NCI-H774 (cell line): ENCODE measurements around the gene BNIP2.

ENCODE experiments used
- DNase-seq: peaks from one replicate; lab custom pipeline; 2025; lab: John Stamatoyannopoulos, UW

The BNIP2 gene

DNA sequence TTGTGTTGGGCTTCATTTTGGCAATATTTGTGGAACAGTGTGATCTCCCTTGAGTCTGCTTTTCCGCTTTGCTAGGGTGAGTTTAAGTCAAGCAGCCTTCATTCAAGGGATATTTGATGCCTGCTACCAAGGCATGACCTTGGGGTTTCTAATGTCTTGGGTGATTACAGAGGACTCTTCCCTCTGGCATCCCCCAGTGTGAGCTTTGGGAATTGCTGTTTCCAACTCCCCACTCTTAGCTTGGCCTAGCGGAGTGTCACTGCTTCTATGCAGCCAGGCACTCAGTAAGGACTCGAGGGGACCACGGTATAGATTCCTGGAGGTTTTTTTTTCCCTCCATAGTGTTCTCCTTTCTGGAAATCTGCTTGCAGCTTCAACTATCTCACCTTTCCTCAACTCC is 56.4 kb downstream of the BNIP2 start:
- DNase-seq: no peak

DNA sequence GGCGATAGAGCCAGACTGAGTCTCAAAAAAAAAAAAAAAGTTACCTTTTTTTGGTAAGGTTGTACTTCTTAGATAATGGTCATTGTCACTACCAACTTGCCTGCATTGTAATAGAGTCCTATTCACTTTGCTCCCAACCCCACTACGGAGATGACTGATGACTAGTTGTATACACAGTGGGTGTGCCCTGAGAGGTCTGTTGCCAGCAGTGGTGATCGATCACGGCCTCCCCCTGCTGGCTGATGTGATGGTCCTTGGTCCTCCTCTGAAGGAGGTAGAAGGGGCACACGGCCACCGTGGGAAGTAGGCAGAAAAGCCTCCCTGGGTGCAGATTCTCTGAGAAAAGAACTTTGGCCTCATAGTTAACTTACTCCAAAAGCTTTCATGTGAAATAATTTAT is 66.8 kb downstream of the BNIP2 start:
- no peak for DNase-seq

DNA sequence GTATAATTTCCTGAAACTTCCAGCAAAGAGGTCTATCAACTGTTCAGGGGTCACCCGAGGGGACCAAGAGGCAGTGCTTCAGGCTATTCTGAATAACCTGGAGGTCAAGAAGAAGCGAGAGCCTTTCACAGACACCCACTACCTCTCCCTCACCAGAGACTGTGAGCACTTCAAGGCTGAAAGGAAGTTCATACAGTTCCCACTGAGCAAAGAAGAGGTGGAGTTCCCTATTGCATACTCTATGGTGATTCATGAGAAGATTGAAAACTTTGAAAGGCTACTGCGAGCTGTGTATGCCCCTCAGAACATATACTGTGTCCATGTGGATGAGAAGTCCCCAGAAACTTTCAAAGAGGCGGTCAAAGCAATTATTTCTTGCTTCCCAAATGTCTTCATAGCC is 70.7 kb downstream of the BNIP2 start:
- no peak for DNase-seq

DNA sequence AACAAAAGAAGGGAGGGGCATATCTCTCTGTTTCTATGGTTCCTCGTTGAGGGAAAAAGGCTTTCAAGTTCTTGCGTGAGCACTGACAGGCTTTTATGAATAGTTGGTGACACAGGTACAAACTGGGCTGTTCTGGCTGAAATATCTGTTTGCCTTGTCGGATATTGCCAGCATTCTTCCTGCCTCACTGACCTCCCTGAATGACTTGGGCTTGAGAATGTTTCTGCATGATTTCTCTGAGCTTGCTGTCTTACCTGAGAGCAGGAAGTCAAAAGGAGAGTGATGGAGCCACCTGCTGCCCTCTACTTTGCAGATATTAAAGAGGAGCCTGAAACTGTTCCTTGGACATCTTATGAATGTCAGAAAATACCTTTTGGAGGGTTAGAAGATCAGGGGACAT is 72.7 kb downstream of the BNIP2 start:
- DNase-seq: peak; percentile 15

DNA sequence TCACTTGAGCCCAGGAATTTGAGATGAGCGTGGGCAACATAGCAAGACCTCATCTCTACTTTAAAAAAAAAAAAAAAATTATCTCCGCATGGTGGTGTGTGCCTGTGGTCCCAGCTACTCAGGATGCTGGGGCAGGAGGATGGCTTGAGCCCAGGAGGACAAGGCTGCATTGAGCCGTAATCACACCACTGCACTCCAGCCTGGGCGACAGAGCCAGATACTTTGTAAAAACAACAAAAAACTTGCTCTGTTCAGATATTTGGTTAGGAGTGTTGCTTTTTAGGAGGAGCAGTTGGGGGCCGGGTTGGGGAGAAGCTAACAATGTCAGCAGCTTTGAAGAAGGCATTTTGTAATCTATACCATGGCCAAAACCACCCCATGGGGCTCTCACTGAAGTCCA is 73.5 kb downstream of the BNIP2 start:
- DNase-seq: no peak

DNA sequence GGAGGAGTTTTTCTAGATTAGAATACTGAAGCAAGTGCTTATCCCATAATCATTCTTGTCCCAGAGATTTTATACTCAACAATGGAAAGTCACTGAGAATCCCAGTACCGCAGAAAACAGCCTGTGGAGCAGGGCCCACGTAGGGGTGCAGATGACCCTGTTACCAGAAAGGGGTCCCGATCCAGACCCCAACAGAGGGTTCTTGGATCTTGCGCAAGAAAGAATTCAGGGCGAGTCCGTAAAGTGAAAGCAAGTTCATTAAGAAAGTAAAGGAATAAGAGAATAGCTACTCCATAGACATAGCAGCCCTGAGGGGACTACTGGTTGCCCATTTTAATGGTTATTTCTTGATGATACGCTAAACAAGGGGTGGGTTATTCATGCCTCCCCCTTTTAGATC is 75.0 kb downstream of the BNIP2 start:
- DNase-seq: no peak

DNA sequence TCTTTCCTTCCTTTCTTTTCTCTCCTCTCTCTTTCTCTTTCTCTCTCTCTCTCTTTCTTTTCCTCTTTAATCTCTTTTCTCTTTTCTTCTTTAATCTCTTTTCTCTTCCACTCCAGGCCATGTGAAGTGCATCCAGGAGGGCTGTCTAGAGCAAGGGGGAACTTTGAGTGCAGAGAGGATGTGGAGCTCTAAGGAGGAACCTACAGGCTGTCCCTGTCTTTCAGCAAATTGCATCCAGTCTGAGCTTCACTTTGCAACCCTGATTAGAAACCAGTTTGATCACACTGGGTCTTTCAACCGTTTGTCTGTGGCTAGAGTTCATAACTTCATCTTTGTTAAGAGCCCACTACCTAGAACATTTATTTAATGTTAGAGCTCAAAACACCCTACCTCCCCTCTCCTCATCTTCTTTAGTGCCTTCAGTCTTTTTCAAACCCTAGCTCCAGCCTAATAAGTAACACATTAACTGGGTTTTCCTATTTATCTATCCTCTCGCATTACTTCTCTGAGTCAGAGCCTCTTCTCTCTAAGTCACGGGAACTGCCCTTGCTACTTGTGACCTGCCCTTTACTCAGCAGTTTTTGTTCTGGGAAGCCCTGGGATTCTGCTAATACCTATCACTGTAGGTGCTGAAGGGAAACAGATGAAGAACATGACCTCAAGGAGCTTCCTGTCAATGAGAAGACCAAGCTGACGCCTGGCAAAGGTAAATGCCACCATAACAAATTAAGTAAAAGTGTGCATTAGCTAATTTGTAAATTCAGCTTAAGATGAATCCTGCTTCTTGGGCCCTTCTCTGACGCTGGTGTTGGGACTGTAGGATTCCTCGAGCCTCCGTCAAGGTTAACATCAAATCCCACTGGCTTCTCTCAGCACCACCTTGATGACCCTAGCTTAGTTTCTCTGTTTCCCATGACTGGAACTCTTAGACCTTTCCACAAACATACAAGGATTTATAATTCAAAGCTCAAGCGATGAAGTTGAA is 77.6 kb downstream of the BNIP2 start, which contains the start of gene GCNT3:
Gene GCNT3, plus strand, starts transcription at position 508 of the 985 bp plus-strand sequence. CDS start 6,456 bp downstream, outside the sequence.
- no peak for DNase-seq

DNA sequence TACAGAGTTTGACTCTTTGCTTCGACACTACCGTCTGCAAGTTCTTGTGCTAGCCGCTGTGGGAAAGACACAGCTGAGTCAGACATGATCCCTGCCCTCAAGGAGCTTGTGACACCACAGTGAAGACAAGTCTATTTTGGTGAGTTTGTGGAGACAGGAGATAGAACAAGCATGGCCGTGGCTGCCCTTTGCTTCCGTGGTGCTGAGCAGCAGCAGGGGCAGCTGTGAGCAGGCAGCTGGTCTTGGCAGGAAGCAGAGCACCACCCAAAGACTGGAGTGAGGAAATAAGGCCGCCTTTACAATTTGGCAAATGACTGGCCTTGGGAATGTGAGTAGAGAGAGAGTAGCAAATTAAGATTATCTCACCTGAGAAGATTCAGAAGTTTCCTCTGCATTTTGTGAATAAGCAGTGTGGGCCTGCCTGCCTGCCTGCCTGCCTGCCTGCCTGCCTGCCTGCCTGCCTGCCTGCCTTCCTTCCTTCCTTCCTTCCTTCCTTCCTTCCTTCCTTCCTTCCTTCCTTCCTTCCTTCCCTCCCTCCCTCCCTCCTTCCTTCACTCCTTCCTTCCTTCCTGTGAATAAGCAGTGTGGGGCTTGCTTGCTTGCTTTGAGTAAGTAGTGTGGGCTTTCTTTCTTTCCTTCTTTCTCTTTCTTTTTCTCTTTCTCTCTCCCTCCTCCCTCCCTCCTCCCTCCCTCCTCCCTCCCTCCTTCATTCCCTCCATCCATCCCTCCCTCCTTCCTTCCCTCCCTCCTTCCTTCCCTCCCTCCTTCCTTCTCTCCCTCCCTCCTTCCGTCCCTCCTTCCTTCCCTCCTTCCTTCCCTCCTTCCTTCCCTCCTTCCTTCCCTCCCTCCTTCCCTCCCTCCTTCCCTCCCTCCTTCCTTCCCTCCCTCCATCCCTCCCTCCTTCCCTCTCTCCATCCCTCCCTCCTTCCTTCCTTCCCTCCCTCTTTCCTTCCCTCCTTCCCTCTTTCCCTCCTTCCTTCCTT is 79.1 kb downstream of the BNIP2 start:
- DNase-seq: no peak
